CD4-positive, CD25-positive, alpha-beta regulatory T cell (primary cell): ENCODE data around the gene DLL1. TPM values are rescaled to one million over a fixed set of nuclear protein-coding genes. Genes with fewer than 3 reads are reported as not detected.

Experiments
- ATAC-seq, 2 donors: fragments of 150-1000 bp; cut with Tn5 transposase; one replicate each; pipeline ENCODE4 v1.10.0; 2021; ENCODE audit warnings: low read depth in 2 of 2, moderate number of reproducible peaks in 2 of 2, moderate library complexity in 1 of 2
- DNase-seq, 3 donors: peaks; one replicate each; pipeline versions ENCODE4 v3.0.0 to v3.0.0-alpha.2; 2012 to 2022; ENCODE audit warnings: mixed read lengths in 1 of 3
- H3K27ac ChIP-seq: one replicate; pipeline ENCODE4 v1.7.0; 2013; ENCODE audit warnings: mild to moderate bottlenecking, low read length; ENCODE audit not compliant: insufficient read depth, poor library complexity, severe bottlenecking
- H3K27me3 ChIP-seq: one replicate; pipeline ENCODE4 v1.7.0; 2013; ENCODE audit warnings: low read length; ENCODE audit not compliant: control insufficient read depth, insufficient read depth
- H3K36me3 ChIP-seq: one replicate; pipeline ENCODE4 v1.7.0; 2013; ENCODE audit warnings: mild to moderate bottlenecking, low read length, moderate library complexity; ENCODE audit not compliant: control insufficient read depth, insufficient read depth
- H3K4me1 ChIP-seq: 2 replicates; pipeline ENCODE4 v1.7.0; 2013; ENCODE audit warnings: mild to moderate bottlenecking, low read length; ENCODE audit not compliant: insufficient read depth, control insufficient read depth, poor library complexity, severe bottlenecking
- H3K4me3 ChIP-seq: one replicate; pipeline ENCODE4 v1.7.0; 2013; ENCODE audit warnings: low read depth, mild to moderate bottlenecking, low read length, moderate library complexity
- H3K9me3 ChIP-seq, 2 experiments: 1 replicate in 1 of 2; 2 replicates in 1 of 2; pipeline ENCODE4 v1.7.0; 2013; ENCODE audit warnings: low read length in 2 of 2, mild to moderate bottlenecking in 1 of 2, moderate library complexity in 1 of 2; ENCODE audit not compliant: control insufficient read depth in 2 of 2
- H3K27ac Mint-ChIP-seq, 3 donors: one replicate each; pipeline ENCODE4 v1.8.0; 2020 to 2022; ENCODE audit warnings: mild to moderate bottlenecking in 3 of 3, mixed read lengths in 3 of 3, moderate library complexity in 2 of 3
- H3K27me3 Mint-ChIP-seq: one replicate; pipeline ENCODE4 v1.8.0; 2022; ENCODE audit warnings: mild to moderate bottlenecking, mixed read lengths
- H3K36me3 Mint-ChIP-seq: one replicate; pipeline ENCODE4 v1.8.0; 2020; ENCODE audit warnings: mixed read lengths
- H3K4me1 Mint-ChIP-seq, 4 donors: one replicate each; pipeline ENCODE4 v1.8.0; 2020 to 2022; ENCODE audit warnings: mixed read lengths in 4 of 4, mild to moderate bottlenecking in 1 of 4
- H3K4me3 Mint-ChIP-seq, 4 donors: one replicate each; pipeline ENCODE4 v1.8.0; 2020 to 2022; ENCODE audit warnings: mild to moderate bottlenecking in 4 of 4, mixed read lengths in 4 of 4, moderate library complexity in 3 of 4
- H3K9me3 Mint-ChIP-seq, 7 donors: one replicate each; pipeline ENCODE4 v1.8.0; 2020 to 2022; ENCODE audit warnings: mixed read lengths in 7 of 7, mild to moderate bottlenecking in 3 of 7, moderate library complexity in 2 of 7
- polyA plus RNA-seq, 4 donors: library from polyadenylated mRNA; unstranded; fragments of 300-500 nt; fragmentation: Illumina TruSeq; gene quantifications; one replicate each; pipeline ENCODE4 v1.2.3, GENCODE V29; 2021
- total RNA-seq: library from RNA; stranded (reverse); gene quantifications from one replicate; pipeline ENCODE4 v1.2.3, GENCODE V29; 2022

Gene DLL1
- total and polyA plus RNA-seq, 5 donors from 2014 or later, result 0.28 to 1.1 (median 0.29) TPM; not detected in 2

DNA sequence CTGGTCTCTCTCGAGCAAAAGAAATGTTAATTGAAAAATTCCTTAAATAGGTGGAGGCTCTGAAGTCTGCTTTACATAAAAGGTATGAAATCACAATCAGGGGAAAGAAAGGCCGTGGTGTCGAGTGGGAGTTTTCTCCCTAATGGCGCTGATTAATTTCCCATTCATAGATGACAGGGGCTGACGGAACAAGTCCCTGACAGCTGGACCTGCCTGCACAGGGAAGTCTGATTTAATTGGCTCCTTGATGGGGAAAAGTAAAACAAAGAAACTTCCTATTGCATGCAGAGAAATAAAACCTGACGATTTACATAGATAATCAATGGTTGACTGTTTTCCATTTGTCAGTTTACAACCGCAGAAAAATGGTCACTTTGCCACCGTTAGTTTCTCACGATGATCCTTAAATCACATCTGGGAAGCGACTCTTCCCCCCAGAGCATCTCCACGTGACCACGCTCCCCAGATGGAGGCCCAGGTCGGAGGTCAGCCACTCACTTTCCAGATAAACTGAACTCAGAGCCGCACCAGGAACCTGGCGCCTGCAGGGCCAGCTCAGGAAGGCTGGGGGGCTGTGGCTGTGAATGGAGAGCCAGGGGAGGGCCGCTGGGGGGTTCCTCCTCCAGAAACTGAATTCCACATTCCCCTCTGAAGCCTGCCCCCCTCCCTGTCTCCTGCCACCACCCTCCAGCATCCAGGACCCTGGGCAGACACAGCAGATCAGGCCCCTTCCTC lies 55.3 kb downstream of the DLL1 start:
- Histone ChIP-seq H3K36me3 (no peaks in the 10 kb centered on the region), H3K27me3 (no peaks in the 10 kb centered on the region), H3K27ac (no peak overlapping the region), H3K9me3 (no peaks in the 10 kb centered on the region), H3K4me3 (no peak overlapping the region), H3K4me1 (no peaks in the 10 kb centered on the region)
- DNase-seq (no peak), ATAC-seq (no peak)
- no peak overlapping the region for H3K4me3 Mint-ChIP-seq
- no peaks in the 10 kb centered on the region for H3K4me1 Mint-ChIP-seq
- H3K27ac Mint-ChIP-seq, result no peak overlapping the region
- no peaks in the 10 kb centered on the region for H3K27me3 Mint-ChIP-seq
- no peaks in the 10 kb centered on the region for H3K9me3 Mint-ChIP-seq
- H3K36me3 Mint-ChIP-seq, result no peaks in the 10 kb centered on the region

GRCh38 chr6:170234419-170234818 lies 56.5 kb downstream of the DLL1 start:
- H3K4me3 ChIP-seq, result no peak overlapping the region
- no peaks in the 10 kb centered on the region for H3K9me3 Mint-ChIP-seq
- H3K9me3 ChIP-seq, result no peaks in the 10 kb centered on the region
- H3K27me3 Mint-ChIP-seq, result no peaks in the 10 kb centered on the region
- no peak overlapping the region for H3K27ac Mint-ChIP-seq
- no peak for DNase-seq
- no peaks in the 10 kb centered on the region for H3K36me3 Mint-ChIP-seq
- no peaks in the 10 kb centered on the region for H3K4me1 Mint-ChIP-seq
- no peak overlapping the region for H3K27ac ChIP-seq
- H3K4me1 ChIP-seq, result no peaks in the 10 kb centered on the region
- no peak for ATAC-seq
- H3K27me3 ChIP-seq, result no peaks in the 10 kb centered on the region
- no peak overlapping the region for H3K4me3 Mint-ChIP-seq
- H3K36me3 ChIP-seq, result no peaks in the 10 kb centered on the region

GRCh38 chr6:170233286-170234205 lies 57.3 kb downstream of the DLL1 start:
- no peaks in the 10 kb centered on the region for H3K27me3 ChIP-seq
- Mint-ChIP-seq H3K4me3 (no peak overlapping the region), H3K27ac (no peak overlapping the region), H3K36me3 (no peaks in the 10 kb centered on the region), H3K27me3 (peaks cover 2% of the 10 kb centered on the region), H3K9me3 (no peaks in the 10 kb centered on the region), H3K4me1 (no peaks in the 10 kb centered on the region)
- H3K4me1 ChIP-seq, result no peaks in the 10 kb centered on the region
- ATAC-seq, result no peak
- H3K36me3 ChIP-seq, result no peaks in the 10 kb centered on the region
- no peaks in the 10 kb centered on the region for H3K9me3 ChIP-seq
- H3K4me3 ChIP-seq, result no peak overlapping the region
- no peak for DNase-seq
- H3K27ac ChIP-seq, result no peak overlapping the region

Other genes with a start within 250 kb of the DLL1 start
- 35.0 TPM for gene FAM120B, start 15.7 kb upstream of the DLL1 start, total RNA-seq
- 10 to 100 TPM; 28.0 to 33.5 (median 30.6) TPM for gene FAM120B, start 15.7 kb upstream of the DLL1 start, polyA plus RNA-seq